HFFc6 (cell line): ENCODE results near the gene RBM8A. TPM values are rescaled to one million over a fixed set of nuclear protein-coding genes. Genes with fewer than 3 reads are reported as not detected.

Source experiments
- DNase-seq: peaks from one replicate; pipeline ENCODE4 v3.0.0-alpha.2; 2018
- H3K27ac Mint-ChIP-seq: 2 replicates; pipeline ENCODE4 v1.8.0; 2020; ENCODE audit warnings: mild to moderate bottlenecking, mixed read lengths
- H3K27me3 Mint-ChIP-seq: 2 replicates; pipeline ENCODE4 v1.8.0; 2021; ENCODE audit warnings: mild to moderate bottlenecking, moderate library complexity, mixed read lengths; ENCODE audit not compliant: insufficient read depth
- H3K36me3 Mint-ChIP-seq: 2 replicates; pipeline ENCODE4 v1.8.0; 2021; ENCODE audit warnings: low read depth, mixed read lengths
- H3K4me1 Mint-ChIP-seq: 2 replicates; pipeline ENCODE4 v1.8.0; 2020; ENCODE audit warnings: low read depth, mixed read lengths
- H3K4me3 Mint-ChIP-seq: 2 replicates; pipeline ENCODE4 v1.8.0; 2020; ENCODE audit warnings: mild to moderate bottlenecking, moderate library complexity, mixed read lengths
- H3K9me3 Mint-ChIP-seq: 2 replicates; pipeline ENCODE4 v1.8.0; 2020; ENCODE audit warnings: mild to moderate bottlenecking, mixed read lengths
- total RNA-seq, 6 experiments: library from RNA; stranded (reverse); fragmentation: NEBNext Ultra II Directional; extraction: Animal tissue kit (Norgen Biotek cat#: 25700); gene quantifications; 2 replicates in 1 of 6; 3 replicates in 5 of 6; pipeline ENCODE4 v1.2.3, GENCODE V29; 2021
- TF ChIP-seq, protein P1 (sequence below): fragments of 200-600 bp; sonication (generic); IDR thresholded peaks from 2 replicates; pipeline ENCODE4 v1.5.0; 2021; ENCODE audit warnings: antibody characterized with exemption, mild to moderate bottlenecking

The RBM8A gene
- total RNA-seq, 6 experiments from 2014 or later = 135 to 166 (median 157) TPM

GRCh38 chr1:145884675-145885074 is 42.6 kb downstream of the RBM8A start:
- no peaks in the 10 kb centered on the region for H3K36me3 Mint-ChIP-seq
- H3K27ac Mint-ChIP-seq = no peak overlapping the region; the same call in 1 of the 2 replicates
- DNase-seq = peak; percentile 42
- H3K9me3 Mint-ChIP-seq = no peaks in the 10 kb centered on the region
- H3K4me3 Mint-ChIP-seq = peak overlapping the region; percentile 88; the same call in 1 of the 2 replicates
- H3K4me1 Mint-ChIP-seq = peaks cover 24% of the 10 kb centered on the region
- H3K27me3 Mint-ChIP-seq = no peaks in the 10 kb centered on the region; the same call in 1 of the 2 replicates
- TF ChIP-seq, protein P1, sequence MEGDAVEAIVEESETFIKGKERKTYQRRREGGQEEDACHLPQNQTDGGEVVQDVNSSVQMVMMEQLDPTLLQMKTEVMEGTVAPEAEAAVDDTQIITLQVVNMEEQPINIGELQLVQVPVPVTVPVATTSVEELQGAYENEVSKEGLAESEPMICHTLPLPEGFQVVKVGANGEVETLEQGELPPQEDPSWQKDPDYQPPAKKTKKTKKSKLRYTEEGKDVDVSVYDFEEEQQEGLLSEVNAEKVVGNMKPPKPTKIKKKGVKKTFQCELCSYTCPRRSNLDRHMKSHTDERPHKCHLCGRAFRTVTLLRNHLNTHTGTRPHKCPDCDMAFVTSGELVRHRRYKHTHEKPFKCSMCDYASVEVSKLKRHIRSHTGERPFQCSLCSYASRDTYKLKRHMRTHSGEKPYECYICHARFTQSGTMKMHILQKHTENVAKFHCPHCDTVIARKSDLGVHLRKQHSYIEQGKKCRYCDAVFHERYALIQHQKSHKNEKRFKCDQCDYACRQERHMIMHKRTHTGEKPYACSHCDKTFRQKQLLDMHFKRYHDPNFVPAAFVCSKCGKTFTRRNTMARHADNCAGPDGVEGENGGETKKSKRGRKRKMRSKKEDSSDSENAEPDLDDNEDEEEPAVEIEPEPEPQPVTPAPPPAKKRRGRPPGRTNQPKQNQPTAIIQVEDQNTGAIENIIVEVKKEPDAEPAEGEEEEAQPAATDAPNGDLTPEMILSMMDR = no peak

GRCh38 chr1:145879775-145880174 is 47.5 kb downstream of the RBM8A start:
- peaks cover 14% of the 10 kb centered on the region for H3K27me3 Mint-ChIP-seq
- peaks cover 22% of the 10 kb centered on the region for H3K4me1 Mint-ChIP-seq
- TF ChIP-seq, protein P1 = no peak
- H3K4me3 Mint-ChIP-seq = no peak overlapping the region
- no peak for DNase-seq
- H3K9me3 Mint-ChIP-seq = no peaks in the 10 kb centered on the region
- no peak overlapping the region for H3K27ac Mint-ChIP-seq
- no peaks in the 10 kb centered on the region for H3K36me3 Mint-ChIP-seq

GRCh38 chr1:145878724-145879123 is 48.6 kb downstream of the RBM8A start:
- peak; percentile 30 for DNase-seq

DNA sequence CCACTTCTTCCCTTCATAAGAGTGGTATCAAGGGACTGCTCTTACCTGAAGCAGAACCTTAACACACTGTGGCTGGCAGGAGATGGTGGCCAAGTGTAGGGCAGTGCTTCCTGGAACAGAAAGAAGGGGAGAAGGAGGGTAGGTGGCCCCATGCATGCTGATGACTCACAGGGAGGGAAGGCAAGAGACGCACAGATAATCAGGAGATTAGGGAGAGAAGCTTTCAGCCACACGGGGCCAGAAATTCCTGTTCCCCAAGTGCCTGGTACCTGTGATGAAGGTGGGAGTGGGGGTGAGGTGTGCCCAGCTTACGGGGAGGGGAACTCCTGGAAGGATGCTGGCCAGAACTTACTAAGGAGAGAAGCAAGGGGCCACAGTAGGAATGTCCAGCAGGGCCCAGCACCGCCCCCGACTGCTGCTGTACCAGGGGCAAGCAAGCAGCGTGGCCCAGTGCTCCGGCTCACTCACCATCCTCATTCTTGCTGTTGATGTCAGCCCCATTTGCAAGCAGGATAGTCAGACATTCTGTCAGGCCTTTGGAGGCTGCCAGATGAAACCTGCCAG is 49.3 kb downstream of the RBM8A start:
- Mint-ChIP-seq H3K36me3 (no peaks in the 10 kb centered on the region), H3K4me3 (no peak overlapping the region), H3K9me3 (no peaks in the 10 kb centered on the region), H3K4me1 (peaks cover 17% of the 10 kb centered on the region), H3K27ac (peak overlapping the region; percentile 7; the same call in 1 of the 2 replicates), H3K27me3 (peaks cover 14% of the 10 kb centered on the region)
- no peak for DNase-seq
- TF ChIP-seq, protein P1 = no peak

More at GRCh38 chr1:145878724-145879123, 48.6 kb downstream of the RBM8A start:
- Mint-ChIP-seq H3K27me3 (peaks cover 14% of the 10 kb centered on the region), H3K4me3 (no peak overlapping the region), H3K36me3 (no peaks in the 10 kb centered on the region), H3K27ac (no peak overlapping the region; the same call in 1 of the 2 replicates), H3K4me1 (peaks cover 16% of the 10 kb centered on the region), H3K9me3 (no peaks in the 10 kb centered on the region)
- TF ChIP-seq, protein P1 = no peak

GRCh38 chr1:145874646-145875045 is 52.6 kb downstream of the RBM8A start:
- TF ChIP-seq, protein P1 = no peak
- H3K27me3 Mint-ChIP-seq = peaks cover 22% of the 10 kb centered on the region
- peaks cover 35% of the 10 kb centered on the region for H3K4me1 Mint-ChIP-seq
- DNase-seq = no peak
- no peak overlapping the region for H3K27ac Mint-ChIP-seq
- H3K9me3 Mint-ChIP-seq = no peaks in the 10 kb centered on the region
- no peaks in the 10 kb centered on the region for H3K36me3 Mint-ChIP-seq
- no peak overlapping the region for H3K4me3 Mint-ChIP-seq
